ENCODE results near the gene GRIFIN.

Gene GRIFIN

DNA sequence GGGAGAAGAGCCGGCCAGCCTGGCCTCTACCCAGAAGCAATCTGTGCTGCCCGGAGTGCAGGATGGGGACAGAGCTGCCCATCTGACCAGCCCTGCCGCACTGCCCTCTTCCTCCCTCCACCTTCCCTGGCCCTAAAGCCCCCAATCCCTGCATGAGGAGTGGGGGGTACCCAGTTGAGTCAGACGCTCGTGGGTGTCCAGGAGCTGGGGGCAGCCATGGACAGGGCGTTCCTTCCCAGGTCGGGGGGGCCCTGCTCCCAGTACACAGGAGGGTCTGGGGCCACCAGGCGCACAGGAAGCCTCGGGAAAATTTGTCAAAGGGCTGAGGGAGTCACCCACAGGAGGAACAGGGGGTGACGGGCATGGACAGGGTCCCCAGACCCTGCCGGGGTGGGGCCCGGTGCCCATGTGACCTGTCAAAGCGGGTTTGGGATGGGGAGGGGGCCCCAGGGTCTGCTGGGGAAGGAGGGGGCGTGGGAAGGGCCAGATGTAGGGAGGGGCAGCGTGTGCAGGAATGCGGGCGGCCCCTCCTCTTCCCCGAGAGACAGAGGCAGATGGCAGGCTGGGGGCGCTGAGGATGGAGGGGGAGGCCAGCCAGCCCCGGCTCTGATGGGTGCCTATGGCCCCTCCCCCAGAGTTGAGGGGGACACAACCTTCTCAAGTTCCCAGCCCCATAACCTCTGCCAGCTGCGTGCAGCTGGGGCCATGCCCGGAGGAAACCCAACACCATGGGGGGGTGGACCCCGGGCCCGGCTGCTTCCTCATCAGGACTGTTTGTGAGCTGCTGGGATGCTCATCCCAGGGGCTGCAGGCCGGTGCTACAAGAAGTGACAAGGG lies 21.5 kb upstream of the GRIFIN start:
- DNase-seq, result no peak

GRCh38 chr7:2497065-2497464 lies 20.9 kb upstream of the GRIFIN start:
- no peak for DNase-seq

DNA sequence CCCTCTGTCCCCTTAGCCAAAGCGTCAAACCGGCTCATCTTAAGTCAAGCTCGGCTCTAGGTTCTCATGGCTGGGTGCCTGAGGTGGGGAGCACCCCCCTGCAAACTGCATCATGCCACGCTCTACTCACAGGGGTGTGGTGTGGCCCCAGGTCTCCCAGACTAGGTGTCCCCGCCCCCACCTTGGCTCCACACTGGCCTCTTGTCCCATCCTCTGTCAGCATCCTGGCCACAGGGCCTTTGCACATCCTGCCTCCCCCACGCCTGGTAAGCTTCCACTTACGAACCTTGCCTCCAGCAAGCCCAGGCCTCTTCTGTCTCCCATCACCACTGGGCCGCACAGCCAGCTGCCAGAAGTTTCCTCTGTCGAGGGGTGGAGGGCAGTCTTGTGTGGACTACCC lies 20.2 kb upstream of the GRIFIN start:
- no peak for DNase-seq

GRCh38 chr7:2495418-2496299 lies 19.5 kb upstream of the GRIFIN start:
- DNase-seq, result no peak

- no peak for DNase-seq
Measured at GRCh38 chr7:2494191-2495130, 18.3 kb upstream of the GRIFIN start.

DNA sequence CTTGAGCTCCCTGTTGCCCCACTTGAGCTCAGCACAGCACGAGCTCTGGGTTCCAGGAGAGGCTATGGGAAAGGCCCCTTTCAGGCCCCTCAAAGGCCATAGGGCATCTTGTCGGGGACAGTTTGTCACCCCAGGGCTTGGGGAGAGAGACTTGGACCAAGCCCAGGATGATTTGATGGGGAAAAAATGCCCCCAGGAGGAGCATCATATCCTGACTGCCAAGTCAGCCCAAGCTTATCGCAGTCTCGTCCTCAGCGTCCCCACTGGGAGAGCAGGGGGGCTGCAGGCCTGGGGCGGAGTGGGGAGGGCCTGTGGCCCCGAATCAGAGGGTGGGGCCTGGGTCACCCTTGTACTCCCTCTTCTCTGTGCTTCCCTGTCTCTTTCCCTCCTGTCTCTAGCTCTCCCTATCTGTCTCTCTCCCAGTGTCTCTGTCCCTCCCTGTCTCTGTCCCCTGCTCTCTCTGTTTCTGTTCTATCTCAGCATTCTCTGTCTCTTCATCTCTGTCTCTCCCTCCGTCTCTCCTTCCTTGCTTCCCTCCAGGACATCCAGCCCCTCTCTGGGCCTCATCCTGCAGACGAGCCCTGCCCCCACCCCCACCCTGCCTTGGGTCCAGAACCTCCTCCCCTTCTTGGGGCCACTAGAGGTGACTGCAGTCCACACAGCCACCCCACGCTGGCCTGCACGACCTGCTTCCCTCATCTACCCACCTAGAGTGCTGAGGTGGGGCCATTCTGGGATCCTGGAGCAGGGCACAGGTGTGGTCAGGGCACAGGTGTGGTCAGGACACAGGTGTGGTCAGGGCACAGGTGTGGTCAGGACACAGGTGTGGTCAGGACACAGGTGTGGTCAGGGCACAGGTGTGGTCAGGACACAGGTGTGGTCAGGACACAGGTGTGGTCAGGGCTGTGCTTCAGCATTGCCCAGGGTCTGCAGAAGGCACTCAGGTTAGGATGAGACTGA lies 17.3 kb upstream of the GRIFIN start:
- no peak for DNase-seq

DNA sequence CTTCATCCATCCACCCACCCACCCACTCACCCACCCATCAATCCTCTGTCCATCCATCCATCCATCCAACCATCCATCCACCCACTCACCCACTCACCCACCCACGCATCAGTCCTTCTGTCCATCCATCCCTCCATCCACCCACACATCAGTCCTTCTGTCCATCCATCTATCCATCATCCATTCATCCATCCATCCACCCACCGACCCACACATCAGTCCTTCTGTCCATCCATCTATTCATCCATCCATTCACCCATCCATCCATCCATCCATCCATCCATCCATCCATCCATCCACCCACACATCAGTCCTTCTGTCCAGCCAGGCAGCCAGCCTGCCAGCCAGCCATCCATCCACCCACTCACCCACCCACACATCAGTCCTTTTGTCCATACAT lies 15.8 kb upstream of the GRIFIN start:
- DNase-seq, result no peak

DNA sequence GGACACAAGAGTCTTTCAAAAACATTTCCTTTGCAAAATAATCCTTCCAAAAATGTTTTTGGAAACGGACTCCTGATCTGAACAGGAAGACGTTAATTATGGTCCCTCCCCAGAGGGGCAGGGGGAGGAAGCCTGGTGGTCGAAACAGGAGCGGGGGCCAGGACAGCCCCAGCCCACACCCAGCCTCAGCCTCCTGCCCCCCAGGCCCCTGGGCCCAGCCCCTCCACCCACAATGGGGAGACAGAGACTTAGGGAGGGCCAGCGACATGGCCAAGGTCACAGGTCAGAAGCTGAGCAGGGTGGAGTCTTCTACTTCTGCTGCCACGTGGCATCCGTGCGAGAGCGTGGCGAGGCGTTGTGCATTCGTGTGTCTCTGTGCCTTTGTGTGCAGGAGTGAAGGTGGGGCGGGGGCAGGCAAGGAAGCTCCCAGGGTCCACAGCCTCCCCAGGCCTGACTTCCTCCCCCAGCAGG lies 14.0 kb upstream of the GRIFIN start:
- no peak for DNase-seq

DNA sequence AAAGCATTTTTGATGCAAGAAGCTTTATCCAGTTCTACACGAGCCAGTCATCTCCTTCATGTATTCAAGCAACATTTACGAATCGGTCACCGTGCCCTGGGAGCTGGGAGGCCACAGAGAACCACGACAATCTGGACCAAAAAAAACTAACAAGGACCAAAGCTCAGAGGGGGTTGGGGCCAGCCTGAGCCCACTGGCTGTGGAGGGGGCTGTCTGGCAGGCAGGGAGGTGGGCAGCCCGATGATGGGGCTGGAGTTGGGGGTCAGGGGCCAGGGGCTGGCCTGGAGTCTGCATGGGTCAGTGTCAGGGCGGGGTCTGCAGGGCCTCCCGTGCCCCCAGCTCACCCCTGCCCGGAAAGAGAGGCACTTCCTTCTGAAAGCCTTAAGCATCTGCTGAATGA lies 12.5 kb upstream of the GRIFIN start:
- no peak for DNase-seq

- no peak for DNase-seq
Measured at GRCh38 chr7:2488272-2488645, 12.1 kb upstream of the GRIFIN start.

DNA sequence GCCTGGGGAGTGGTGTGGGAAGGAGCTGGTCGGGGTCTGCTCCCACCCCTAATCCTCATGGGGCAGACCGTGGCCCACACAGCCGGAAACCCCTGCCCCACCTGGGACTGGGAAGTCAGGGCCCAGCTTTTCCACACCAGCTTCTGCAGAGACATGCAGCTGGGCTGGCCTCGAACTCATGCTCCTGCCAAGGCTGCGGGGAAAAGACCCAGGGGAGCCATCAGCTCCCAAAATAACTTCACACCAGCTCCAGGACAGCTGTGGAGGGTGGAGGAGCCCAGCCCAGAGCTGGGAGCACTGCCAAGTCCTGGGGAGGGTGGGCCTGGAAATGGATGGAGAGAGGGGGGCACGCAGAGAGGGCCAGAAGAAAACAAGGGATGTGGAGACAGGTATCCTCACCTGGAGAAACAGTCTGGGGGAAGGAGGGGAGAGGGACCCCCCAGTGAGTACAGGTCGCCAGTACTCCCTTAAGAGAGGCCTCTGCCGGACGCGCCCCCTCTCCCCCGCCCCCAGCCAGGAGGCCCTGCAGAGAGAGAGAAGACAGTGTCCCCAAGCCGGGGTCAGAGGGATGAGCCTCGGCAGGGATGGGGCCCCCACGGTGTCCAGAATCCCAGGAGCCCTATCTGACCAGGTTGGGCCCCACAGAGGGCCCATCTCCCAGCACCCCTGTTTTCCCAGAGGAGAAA lies 11.5 kb upstream of the GRIFIN start:
- no peak for DNase-seq

DNA sequence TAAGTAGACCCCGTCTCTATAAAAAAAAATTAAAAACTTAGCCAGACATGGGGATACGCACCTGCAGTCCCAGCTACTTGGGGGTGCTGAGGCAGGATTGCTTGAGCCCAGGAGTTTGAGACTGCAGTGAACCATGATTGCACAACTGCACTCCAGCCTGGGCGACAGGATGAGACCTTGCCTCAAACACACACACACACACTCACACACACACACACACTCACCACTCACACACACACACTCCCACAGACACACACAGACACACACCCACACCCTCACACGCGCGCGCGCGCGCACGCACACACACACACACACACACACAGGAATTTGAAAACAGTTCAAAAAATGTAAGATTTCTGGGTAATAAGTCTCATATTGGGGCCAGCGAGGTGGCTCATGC lies 8.7 kb upstream of the GRIFIN start:
- DNase-seq, result no peak

- no peak for DNase-seq
Measured at GRCh38 chr7:2483494-2483893, 7.3 kb upstream of the GRIFIN start.

GRCh38 chr7:2482725-2483451 lies 6.7 kb upstream of the GRIFIN start:
- DNase-seq, result no peak

- no peak for DNase-seq
Measured at GRCh38 chr7:2481195-2481594, 5.0 kb upstream of the GRIFIN start.

- DNase-seq, result no peak
Measured at GRCh38 chr7:2480070-2480408, 3.8 kb upstream of the GRIFIN start.

- DNase-seq, result no peak
Measured at GRCh38 chr7:2479276-2480069, 3.3 kb upstream of the GRIFIN start.

DNA sequence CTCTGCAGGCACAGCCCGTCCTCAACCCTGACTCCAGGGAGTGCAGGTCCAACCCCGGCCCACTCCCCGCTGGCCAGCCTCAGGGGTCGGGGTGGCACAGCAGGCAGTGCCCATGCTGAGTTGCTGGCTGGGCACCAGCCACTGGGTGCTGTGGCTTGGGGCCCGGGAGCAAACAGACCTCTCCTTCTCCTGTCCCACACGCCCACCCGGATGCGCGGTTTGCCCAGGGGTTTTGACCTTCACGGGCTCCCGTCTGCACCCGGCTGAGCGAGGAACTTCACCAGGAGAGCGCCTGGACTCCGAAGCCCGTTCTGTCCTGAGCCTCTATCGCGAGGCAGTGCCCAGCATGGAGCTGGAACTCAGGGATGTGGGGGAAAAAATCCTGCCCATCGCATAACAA lies 2.6 kb upstream of the GRIFIN start:
- no peak for DNase-seq

DNA sequence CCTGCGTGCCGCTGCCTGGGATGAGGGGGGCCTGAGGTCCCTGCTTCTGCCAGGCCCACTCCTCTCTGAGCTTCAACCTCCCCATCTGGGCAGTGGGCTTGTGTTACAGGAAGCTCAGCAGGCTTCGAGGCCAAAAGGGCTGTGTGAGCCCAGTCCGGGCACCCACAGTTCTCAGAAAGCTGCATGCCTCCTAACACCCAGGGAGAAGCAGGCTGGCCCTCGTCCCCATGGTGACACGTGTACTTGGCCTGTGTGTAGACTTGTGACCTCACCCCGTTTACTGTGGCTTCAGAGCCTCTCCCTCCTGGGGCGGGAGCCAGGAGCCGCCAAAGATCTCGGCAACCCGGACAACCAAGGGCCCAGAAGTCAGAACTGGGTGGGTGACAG lies 2.2 kb upstream of the GRIFIN start:
- DNase-seq, result no peak

Measured in activated gamma-delta T cell treated with Interleukin-2 at 50 U/mL for 16 hours (primary cell).